Caki2 (cell line): ENCODE data around the gene DOCK4. TPM values are rescaled to one million over a fixed set of nuclear protein-coding genes. Genes with fewer than 3 reads are reported as not detected.

Experiments used
- DNase-seq: peaks from one replicate; pipeline ENCODE4 v3.0.0-alpha.2; 2015; ENCODE audit warnings: low read depth
- in situ Hi-C: cut with HindIII; loops from 2 replicates; pipeline ENCODE4 v1.10.0; 2016; ENCODE audit warnings: low sequenced_read_pairs, low pct_unique_long_range_greater_than_20kb, mixed read lengths
- total RNA-seq: library from RNA; depleted of rRNA; stranded (reverse); fragments of >200 nt; shearing (Covaris generic); gene quantifications from 2 replicates; pipeline ENCODE4 v1.2.3, GENCODE V29; 2014; ENCODE audit warnings: low replicate concordance; rRNA removed

The DOCK4 gene
- total RNA-seq, 1 experiment from 2014 or later, result 3.5 TPM

GRCh38 chr7:111705807-111706206, 500.4 kb downstream of the DOCK4 start:
- no peak for DNase-seq

DNA sequence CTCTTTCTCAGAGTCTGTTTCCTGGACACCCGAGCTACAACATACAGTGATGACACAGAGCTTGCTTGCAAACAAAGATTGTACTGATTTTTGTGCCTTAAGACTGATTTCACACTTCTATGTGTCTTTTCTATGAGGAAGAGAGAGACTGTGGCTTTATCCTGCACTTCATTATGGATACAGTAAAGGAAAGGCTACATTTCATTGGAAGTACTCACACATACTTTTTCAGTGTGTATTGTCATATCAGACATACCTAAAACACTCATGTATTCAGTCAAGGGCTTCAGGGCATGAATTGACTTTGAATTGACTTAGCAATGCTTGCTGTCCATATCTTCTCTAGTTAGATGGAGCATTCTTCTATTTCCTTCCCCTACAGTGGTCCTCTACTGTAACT, 508.4 kb downstream of the DOCK4 start:
- in situ Hi-C loops, result no loop called here

More at GRCh38 chr7:111705807-111706206, 500.4 kb downstream of the DOCK4 start:
- in situ Hi-C loops, result no loop called here

GRCh38 chr7:111694376-111694775, 511.8 kb downstream of the DOCK4 start:
- in situ Hi-C loops, result no loop called here
- DNase-seq, result no peak

More for the DNA sequence above, 508.4 kb downstream of the DOCK4 start:
- no peak for DNase-seq

GRCh38 chr7:111690364-111691111, 515.7 kb downstream of the DOCK4 start:
- DNase-seq, result no peak
- in situ Hi-C loops, result no loop called here

GRCh38 chr7:111685349-111685748, 520.9 kb downstream of the DOCK4 start:
- in situ Hi-C loops, result no loop called here
- no peak for DNase-seq

DNA sequence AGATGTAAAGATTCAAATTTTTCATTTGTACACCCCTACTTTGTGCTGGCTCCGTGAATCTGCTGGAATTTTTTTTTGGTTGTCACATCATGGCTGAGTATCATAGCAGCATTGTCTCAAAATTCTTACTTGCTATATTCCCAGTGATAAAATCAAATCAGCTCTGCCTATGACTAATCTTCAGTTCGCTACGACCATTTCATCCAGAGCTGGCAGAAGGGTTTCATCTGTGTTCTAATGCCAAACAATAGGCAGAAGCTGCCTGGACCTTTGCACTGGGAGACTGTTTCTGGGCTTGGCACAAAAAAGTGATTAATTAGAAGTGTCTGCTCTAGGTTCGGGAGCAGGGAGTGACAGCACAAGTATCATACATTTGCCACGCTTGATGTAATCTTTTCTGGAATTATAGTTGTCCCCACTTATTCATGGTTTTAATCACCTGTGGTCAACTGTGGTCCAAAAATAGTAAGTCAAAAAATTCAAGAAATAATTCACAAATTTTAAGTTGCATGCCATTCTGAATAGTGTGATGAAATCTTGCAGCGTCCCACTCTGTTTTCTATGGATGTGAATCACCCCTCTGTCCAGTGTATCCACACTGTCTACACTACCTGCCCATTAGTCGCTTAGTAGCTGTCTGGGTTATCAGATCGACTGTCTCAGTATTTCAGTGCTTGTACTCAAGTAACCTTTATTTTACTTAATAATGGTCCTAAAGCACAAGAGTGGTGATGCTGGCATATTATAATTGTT, 523.4 kb downstream of the DOCK4 start:
- in situ Hi-C loops, result no loop called here
- DNase-seq, result no peak

- in situ Hi-C loops, result no loop called here
- no peak for DNase-seq
Observed at GRCh38 chr7:111681242-111681641, 525.0 kb downstream of the DOCK4 start.

- in situ Hi-C loops, result no loop called here
- DNase-seq, result no peak
Observed at GRCh38 chr7:111678986-111679385, 527.2 kb downstream of the DOCK4 start.

DNA sequence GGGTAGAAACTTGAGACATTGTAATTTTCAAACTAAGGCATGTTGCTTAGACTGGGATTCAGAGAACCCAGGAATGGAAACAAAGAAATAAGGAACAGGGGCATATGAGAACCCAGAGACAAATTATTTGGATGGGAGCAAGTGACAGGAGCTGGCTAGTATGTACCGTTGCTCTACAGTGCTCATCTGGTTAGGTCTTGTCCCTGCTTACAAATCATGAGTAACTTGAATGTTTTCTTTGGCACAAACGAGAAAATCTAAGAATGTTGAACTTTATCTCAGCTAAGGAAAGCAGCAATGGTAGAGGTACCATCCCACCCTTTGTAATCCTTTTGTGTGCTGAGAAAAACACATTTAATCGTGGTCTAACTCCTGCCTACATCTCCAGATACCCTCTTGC, 527.9 kb downstream of the DOCK4 start:
- in situ Hi-C loops, result no loop called here
- DNase-seq, result no peak

DNA sequence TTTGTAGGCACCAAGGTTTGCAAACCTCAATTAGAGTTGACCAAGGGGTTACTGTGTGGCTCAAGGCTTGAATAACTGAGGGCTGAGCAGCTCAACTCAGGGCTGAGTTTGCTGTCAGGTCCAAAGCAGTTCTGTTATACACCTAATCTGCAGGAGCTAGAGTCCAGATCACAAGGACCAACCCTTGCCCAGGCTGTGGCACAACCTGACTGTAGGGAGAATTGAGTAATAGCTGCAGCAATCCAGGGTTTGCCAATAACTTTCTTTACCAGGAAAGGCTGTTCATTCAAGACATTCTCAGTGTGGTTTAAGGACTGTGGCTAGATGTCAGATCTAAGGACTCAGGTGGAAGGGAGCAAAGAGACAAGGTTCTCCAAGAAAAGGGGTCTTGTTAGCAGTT, 528.4 kb downstream of the DOCK4 start:
- in situ Hi-C loops, result no loop called here
- no peak for DNase-seq

GRCh38 chr7:111676811-111677210, 529.4 kb downstream of the DOCK4 start:
- DNase-seq, result no peak
- in situ Hi-C loops, result no loop called here

Other genes with a start within 250 kb of the DOCK4 start
- gene ZNF277, start 296 bp upstream of the DOCK4 start, total RNA-seq, result 21.9 and 30.2 TPM in 2 replicates
- 21.3 and 37.5 TPM in 2 replicates for gene IFRD1, start 244.1 kb upstream of the DOCK4 start, total RNA-seq